Measurements from ENCODE around the gene VWA7.

Gene VWA7

DNA sequence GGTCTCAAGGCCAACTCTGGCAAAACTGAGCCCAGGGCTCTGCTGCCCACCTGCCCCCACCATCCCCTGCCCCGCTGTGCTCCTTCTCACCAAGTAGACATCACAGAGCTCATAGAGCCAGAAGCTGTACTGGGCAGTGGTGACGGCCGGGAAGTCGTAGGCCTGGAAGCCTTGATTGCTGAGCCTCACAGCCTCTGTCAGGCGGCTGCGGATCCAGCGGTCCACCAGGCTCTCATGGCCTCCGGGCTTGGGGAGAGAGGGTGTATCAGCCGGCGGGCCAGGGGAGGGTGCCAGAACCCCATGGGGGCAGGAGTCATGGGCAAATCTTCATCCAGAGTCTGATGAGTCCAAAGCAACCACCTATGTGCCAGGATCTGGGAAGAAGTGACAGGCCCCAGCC, 2.8 kb upstream of the VWA7 start:
- DNase-seq (ENCODE audit: extremely low read depth in 1 of 2, low read depth in 1 of 2) = no peak

DNA sequence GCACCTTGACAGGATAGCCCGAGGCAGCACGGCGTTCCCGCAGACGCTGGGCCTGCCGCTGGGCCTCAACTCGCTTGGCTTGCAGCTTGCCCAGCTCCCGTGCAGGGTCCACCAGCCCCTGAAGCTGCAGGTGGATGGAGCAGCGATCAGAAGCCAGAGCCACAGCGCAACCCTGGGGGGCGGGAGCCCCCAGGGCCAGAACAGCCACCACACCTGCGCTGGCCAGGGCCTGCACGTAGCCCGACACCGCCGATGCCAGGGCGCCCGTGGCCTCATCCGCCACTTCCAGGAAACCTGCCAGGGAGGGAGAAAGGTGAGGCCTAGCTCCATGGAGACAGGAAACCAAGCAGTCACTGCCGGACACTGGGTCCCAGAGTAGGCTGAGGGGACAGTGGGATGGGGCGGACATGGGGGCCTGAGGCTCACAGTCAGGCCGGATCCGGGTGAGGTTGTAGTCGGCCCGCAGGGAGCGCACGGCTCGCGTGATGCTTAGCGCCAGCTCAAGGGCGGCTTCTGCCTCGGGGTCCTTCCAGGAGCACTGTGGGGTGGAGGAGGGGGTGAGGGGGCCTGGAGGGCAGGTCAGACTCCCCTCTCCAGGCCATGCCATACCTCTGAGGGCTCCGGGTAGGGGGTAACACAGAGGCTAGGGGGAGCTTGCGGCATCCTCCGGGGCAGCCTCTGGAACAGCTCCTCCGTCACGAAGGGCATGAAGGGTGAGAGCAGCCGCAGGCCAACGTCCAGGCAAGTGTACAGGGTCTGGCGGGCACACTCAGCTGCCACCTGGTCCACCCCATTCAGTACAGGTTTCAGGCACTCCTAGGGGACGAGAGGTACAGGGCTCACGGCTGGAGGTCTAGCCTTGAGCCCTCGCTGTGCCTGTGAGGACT, 2.1 kb upstream of the VWA7 start:
- no peak for DNase-seq (ENCODE audit: extremely low read depth in 1 of 2, low read depth in 1 of 2)

DNA sequence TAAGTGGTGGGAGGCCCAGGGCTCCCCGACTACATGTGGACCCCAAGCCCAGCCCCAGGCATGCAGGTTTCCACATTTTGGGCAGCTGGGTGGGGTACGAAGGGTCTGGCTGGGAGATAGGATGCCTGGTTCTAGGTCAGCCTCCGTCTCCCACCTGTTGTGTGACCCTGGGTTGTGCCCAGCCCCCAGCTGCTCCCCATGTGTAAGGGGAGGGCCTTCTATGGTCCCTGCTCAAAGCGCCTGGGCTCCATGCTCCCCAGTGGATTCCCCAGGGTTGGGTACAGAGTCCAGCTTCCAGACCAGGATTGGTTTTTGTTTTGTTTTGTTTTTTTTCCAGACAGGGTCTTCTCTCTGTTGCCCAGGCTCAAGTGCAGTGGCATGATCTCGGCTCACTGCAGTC, 1.1 kb upstream of the VWA7 start:
- DNase-seq (ENCODE audit: extremely low read depth in 1 of 2, low read depth in 1 of 2) = no peak

DNA sequence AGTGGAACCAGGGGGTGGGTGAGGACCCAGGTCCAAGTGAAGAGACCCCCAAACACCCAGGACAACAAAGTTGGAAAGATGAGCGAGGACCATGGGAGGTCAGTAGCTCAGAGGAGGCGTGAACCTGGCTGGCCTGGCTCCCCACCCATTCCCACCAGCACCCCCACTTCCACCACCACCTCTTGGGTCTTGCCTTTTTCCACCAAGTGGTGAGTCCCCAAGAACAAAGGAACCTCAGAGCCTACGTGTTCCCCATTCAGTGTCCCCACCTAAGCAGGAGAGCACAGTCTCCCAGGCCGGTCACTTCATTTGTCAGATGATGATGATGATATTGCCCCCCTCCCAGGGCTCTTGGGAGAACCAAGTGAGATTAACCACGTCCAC, 531 bp upstream of the VWA7 start:
- no peak for DNase-seq (ENCODE audit: extremely low read depth in 1 of 2, low read depth in 1 of 2)

DNA sequence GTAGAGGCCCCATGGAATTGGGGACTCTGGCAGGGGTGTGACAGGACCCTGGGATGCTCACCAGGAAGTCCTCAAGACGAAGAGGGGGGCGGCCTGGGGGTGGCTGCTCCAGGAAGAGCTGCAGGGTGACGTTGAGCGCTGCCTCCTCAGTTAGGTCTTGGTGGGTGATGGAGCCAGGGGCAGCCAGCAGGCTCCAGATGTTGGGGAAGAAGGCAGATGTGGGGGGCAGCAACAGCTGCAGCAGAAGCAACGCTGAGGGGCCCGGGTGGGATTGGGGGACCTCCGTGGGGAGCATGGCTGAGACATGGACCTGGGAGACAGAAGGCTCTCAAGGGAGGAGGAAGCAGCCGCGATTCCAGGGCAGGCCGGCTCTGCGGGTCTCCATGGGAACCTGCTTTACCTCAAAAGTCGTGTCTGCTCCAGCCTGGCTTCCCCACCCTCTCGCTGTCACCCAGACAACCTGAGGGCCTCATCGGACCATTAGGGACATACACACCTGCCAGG, 591 bp downstream of the VWA7 start:
- no peak for DNase-seq (ENCODE audit: extremely low read depth in 1 of 2, low read depth in 1 of 2)

DNA sequence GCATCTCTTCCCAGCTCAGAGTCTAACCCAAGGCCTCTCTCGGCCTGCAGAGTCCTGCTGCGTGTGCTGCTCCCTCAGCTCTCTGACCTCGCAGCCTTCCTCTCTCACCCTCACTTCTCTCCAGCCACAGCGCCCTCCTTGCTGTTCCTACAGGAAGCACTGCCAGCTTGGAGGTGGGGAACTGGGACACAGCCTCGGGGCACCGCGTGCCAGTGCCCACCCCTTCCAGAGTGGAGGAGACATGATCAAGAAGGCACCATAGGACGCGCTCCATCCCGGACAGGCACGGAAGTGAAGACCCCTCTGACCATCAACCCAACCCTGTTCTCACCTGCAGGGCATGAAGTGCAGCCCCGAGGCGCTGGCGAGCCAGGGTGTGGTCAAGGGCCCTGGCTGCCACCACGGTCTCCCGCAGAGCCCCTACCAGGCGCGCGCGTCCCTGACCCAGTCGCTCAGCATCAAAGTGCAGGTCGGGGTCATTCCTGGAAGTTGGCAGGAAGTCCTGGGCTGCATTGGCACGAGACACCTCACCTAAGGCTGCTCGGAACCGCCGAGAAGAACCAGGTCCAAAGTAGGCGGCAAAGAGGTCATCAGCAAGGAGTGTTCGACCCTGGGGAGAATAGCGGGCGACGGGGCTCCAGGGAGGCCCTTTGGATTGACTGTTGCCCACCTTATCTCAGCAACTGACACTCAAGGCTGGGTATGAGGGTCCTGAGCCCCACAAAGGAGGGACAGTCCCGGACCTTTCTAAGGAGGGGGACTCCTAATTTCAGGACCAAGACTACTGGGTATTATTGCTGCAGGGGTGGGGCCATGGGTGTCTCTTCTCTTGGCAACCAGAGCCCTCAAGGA, 1.3 kb downstream of the VWA7 start:
- DNase-seq (ENCODE audit: extremely low read depth in 1 of 2, low read depth in 1 of 2) = no peak

DNA sequence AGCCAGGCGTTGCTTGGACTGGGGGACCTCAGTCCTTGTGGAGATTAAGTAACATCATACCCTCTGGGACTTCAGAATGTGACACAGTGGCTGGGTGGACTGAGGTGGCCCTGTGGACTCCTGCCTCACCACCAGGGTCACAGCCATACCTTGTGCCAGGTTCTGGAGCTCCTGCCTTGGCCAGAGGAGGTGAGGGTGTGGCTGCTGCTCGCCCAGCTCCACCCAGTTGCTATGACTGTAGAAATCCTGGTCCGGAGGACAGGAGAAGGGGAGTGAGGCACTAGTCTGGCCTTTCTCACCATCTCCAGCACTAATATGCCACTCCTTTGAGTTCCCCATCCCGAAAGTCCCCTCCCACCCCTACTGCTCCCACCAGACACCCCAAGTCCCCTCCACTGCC, 1.9 kb downstream of the VWA7 start:
- DNase-seq (ENCODE audit: extremely low read depth in 1 of 2, low read depth in 1 of 2) = no peak

DNA sequence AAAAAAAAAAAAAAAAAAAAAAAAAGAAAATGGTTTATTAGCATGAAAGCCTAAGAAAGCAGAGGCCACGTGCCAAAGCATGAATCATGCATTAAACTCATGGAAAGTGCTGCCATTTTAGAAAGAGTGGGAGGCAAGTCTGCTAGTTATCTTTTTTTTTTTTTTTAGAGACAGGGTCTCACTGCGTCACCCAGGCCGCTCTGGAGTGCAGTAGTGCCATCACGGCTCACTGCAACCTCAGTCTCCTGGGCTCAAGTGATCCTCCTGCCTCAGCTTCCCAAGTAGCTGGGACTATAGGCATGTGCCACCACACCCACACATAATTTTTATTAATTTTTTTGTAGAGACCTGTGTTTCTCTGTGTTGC, 5.2 kb downstream of the VWA7 start:
- no peak for DNase-seq (ENCODE audit: extremely low read depth in 1 of 2, low read depth in 1 of 2)

DNA sequence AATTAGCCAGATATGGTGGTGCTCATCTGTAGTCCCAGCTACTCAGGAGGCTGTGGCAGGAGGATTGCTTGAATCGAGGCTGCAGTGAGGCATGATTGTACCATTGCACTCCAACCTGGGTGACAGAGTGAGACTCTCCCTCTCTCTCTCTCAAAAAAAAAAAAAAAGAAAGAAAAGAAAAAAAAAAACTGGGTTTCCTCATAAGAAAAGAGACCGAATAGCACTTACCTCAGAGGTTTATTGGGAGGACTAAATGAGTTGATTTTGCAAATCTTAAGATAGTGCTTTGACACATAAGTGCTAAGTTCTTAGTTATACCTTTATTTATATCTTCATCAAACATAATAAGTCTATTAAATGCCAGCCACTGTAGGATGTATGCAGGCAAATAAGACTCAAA, 6.3 kb downstream of the VWA7 start:
- no peak for DNase-seq (ENCODE audit: extremely low read depth in 1 of 2, low read depth in 1 of 2)

DNA sequence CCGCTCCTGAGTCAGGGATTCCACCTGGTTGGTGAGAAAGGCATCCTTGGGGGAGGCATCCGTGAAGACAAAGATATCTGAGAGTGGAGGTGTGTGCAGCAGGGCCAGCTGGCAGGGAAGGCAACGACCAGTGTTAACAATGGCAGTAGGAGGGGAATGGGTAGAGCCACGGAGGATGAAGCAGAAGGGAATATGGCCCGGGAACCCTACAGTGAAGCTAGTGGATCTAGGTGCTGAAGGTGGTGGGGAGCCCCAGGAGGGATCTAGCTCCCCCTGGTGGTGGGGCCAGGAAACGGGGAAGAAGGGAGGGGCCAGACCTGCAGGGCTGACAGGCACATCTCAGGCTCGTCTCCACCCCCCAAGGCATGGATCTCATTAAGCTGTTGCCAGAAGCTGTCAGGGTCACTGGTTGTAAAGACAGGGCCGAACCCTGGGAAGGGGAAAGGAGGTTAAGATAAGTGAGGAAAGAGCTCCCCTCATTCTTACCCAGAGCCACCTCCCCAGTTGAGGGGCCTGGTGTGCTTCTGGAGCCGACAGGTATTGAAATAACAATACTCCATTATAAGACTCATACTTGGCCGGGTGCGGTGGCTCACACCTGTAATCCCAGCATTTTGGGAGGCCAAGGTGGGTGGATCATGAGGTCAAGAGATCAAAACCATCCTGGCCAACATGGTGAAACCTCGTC, 7.3 kb downstream of the VWA7 start:
- peak; percentile 63 to 64 for DNase-seq (ENCODE audit: extremely low read depth in 1 of 2, low read depth in 1 of 2)

DNA sequence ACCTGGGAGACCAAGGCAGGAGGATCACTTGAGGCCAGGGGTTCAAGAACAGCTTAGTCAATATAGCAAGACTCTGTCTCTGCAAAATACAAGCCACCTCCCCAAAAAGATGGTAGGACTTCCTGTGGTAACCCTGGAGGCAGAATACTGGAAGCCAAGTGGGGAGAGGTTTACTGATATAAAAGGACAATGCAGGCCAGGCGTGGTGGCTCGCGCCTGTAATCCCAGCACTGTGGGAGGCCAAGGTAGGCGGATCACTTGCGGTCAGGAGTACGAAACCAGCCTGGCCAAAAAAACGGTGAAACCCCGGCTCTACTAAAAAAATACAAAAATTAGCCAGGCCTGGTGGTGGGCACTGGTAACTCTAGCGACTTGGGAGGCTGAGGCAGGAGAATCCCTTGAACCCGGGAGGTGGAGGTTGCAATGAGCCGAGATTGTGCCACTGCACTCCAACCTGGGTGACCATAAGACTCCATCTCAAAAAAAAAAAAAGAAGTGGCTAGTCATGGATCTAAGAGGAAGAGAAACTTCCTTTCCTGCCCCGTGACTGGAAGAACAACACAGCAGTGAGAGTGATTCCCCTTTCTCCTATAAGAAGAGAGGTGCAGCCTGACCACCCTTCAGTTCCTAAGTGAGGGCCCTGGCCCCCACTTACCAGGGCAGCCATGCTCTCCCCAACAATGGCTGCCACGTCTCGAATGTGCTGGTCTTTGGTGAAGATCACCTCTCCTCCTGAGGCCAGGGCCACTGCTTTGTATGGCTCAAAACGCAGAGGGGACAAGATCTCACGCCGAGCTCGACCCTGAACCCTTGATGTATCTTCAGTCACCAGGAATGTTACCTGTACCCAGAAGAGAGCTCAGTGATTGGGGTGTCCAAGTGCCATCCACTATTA, 8.5 kb downstream of the VWA7 start:
- DNase-seq (ENCODE audit: extremely low read depth in 1 of 2, low read depth in 1 of 2) = no peak

DNA sequence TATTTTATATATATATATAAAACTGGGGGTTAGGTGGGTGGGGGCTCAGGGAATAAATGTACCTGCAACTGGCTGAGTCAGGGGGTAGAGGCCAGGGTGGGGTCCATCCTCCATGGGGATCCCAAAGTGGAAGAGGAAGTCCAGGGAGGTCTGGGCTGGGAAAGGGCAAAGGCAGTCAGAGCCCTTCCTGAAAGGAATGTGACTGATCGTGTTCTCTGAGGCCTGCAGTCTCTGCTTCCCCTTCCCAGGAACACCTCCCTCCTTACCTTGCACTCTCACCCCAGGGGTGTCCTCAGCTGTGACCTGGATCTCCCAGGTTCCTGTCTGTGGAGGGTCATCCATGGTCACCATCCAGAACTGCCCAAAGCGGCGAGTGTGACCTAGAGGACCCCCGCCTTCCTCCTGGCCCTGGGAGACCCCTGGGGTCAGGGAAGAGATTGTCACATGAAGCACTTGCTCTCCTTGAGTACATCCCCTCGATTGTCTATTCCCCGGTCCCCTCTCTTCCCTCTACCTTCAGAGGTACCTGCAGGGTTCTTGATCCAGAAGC, 10.0 kb downstream of the VWA7 start:
- no peak for DNase-seq (ENCODE audit: extremely low read depth in 1 of 2, low read depth in 1 of 2)

DNA sequence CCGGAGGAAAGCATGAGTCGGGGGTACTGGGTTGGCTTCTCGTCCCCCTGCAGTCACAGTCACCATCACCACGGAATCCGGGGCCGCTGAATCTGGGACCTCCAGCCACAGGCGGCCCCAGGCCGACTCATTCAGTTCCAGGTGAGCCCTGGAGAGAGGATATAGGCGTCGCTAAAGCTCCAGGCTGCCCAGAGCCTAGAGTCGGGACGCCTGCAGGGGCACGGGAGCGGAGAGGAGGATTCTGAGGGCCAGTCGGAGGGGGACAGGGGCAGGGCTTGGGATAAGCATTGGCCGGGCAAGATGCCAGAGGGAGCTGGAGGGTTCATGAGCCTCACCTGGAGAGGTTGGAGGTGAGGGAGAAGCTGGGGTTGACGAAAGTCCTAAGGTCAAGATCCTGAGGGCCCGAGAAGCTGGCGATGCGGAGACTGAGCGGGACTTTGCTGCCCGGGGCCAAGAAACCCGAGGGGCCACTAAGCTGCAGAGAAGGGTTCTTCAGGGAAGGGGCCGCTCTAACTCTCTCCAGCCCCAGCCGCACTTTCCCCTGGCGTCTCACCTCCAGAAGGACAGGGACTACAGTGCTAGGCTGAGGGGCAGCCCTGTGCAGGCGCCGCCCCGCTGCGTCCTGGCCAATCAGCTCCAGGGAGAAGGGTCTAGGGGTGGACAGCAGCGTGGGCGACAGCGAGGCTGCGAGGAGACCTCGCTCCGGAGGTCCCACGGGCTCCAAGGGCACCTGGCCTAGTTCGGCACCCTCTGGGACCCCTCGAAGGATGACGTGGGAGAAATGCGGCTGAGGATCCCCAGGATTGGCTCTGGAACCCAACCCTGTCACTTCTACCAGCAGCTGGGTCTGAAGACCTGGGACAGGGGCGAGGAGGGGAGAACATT, 11.0 kb downstream of the VWA7 start:
- DNase-seq (ENCODE audit: extremely low read depth in 1 of 2, low read depth in 1 of 2) = no peak

DNA sequence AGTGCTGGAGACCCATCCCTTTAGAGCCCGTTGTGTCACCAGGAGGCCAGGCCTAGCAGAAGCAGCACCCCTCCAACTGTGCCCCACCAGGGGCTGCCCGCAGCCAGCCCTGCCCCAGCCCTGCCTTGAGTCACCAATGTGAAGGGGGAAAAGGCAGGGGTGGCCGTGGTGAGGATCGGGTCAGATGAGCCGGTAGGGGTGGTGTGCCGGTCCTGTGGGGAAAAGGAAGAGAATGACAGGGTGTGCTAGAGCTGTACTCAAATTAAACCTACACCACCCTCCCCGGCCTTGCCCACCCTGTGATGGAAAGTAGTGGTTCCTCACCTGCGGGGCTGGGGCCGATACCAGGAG, 11.6 kb downstream of the VWA7 start:
- no peak for DNase-seq (ENCODE audit: extremely low read depth in 1 of 2, low read depth in 1 of 2)

DNA sequence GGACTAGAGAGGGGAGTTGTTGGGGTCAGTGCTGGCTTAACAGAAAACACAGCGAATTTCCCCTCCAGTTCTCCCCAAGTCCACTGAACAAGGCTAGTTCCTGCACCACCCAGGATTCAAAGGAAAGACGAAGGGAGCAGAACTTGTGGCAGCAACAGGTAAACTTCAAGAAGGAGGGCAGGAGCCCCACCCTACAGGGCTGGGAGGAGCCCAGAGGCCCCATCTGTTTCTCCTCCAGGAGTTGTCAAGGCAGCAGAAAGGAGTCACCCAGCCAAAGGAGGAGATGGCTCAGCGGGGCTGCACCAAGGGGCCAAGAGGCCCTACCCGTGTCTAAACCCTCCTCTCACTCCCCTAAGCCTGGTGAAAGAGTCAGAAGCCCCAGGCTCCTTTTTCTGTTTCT, 12.9 kb downstream of the VWA7 start:
- DNase-seq (ENCODE audit: extremely low read depth in 1 of 2, low read depth in 1 of 2) = no peak

DNA sequence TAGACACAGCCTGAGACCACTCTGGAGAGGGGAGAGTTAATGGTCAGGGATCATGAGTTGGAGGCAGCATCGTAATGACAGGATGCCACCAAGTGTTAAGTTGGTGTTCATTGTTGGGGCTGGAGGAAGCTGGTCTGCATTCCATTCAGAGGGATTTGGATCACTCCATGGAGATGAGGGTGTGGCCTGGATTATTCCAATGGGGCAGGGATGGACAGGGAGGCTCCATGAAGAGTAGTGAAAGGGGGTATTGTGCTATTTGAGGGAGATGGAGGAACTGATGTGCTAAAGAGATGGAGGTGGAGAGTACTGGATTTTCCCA, 13.5 kb downstream of the VWA7 start:
- DNase-seq (ENCODE audit: extremely low read depth in 1 of 2, low read depth in 1 of 2) = no peak

DNA sequence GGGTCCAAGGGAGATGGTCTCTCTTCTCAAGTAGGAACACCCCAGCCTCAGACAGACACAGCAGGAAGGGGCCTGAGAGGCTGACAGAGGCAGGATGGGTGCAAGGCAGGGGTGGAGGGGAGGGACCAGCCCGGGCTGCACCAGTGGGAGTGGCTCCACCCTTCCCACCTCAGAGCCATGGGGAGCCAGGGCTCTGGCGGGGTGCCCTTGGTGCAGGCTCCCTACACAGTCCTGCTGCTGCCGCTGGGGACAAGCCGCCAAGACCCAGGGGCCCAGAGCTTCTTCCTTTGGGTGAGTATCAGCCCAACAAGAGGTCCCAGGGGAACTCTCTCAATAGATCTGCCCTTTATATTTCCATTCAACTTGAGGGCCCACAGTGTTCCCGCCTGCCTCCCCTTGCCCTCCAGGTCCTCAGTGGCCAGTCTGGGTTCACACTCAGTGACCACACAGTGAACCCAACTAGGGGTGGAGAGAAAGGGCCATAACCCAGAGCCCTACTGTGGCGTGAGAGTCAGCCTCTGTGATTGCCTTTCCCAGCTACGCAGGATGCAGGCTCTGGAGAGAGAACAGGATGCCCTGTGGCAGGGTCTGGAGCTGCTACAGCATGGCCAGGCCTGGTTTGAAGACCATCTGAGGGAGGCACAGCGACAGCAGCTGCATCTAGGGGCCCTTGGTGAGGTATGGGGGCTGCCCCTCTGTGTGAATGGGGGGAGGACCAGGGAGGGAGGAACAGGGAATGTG, 14.1 kb downstream of the VWA7 start:
- no peak for DNase-seq (ENCODE audit: extremely low read depth in 1 of 2, low read depth in 1 of 2)

DNA sequence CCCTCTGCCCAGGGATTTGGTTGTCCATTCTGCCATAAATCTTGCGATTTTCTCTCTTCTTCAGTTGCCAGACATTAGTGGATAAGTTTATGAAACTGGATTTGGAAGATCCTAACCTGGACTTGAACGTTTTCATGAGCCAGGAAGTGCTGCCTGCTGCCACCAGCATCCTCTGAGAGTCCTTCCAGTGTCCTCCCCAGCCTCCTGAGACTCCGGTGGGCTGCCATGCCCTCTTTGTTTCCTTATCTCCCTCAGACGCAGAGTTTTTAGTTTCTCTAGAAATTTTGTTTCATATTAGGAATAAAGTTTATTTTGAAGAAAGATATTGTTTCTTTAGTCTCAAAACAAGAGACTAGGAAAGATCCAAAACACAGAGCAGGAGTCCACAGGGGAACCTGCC, 14.8 kb downstream of the VWA7 start, which contains the start of gene SAPCD1:
TSS of gene SAPCD1 (plus strand) at position 301 of the 400 bp plus-strand sequence. CDS start 399 bp downstream, outside the sequence.
- no peak for DNase-seq (ENCODE audit: extremely low read depth in 1 of 2, low read depth in 1 of 2)

DNA sequence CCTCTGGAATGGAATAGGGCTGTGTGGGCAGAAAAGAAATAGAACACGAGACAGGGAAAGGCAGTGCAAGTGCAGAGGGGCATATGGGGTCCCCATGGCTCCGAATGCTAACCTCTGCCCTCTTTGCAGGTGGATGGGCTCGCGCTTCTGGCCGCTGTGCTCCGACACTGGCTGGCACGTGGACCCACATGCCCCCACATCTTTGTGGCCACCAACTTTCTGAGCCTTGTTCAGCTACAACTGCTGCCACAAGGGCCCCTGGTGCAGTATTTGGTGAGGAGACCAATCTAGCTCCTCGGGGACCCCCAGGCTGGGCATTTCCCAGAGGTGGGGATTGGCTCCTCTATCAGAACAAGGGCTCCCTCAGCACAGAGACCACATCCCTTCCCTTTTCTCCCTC, 15.8 kb downstream of the VWA7 start:
- no peak for DNase-seq (ENCODE audit: extremely low read depth in 1 of 2, low read depth in 1 of 2)

All from activated CD8-positive, alpha-beta memory T cell treated with anti-CD3 and anti-CD28 coated beads for 1 hour (primary cell).